D721Med (cell line): ENCODE measurements around the gene CACNB3.
"Not testable (repeated sequence)": the region's sequence is repeated elsewhere in the genome, so short reads cannot be mapped to it uniquely, and the experiment has no call there.

Experiments
- DNase-seq: peaks from one replicate; pipeline ENCODE4 v3.0.0; 2011; ENCODE audit warnings: low spot score; ENCODE audit not compliant: insufficient read length
- FAIRE-seq: peaks from 2 replicates; lab custom pipeline; 2011; peaks lifted over from hg19 to GRCh38; lab: Jason Lieb, UNC
- TF ChIP-seq, protein P1 (sequence below): IDR thresholded peaks from 2 replicates; pipeline ENCODE4 v1.5.1; 2012; ENCODE audit warnings: mild to moderate bottlenecking, control low read depth; ENCODE audit not compliant: insufficient read depth; ENCODE audit errors: missing control alignments

Gene CACNB3

GRCh38 chr12:48851883-48852733 is 33.8 kb downstream of the CACNB3 start, which contains the start of gene DDX23:
DDX23 (minus strand) TSS chr12:48852163; CDS start chr12:48845782, 6,381 bp downstream.
- FAIRE-seq (no peak), DNase-seq (peak; percentile 90)
- TF ChIP-seq, protein P1, sequence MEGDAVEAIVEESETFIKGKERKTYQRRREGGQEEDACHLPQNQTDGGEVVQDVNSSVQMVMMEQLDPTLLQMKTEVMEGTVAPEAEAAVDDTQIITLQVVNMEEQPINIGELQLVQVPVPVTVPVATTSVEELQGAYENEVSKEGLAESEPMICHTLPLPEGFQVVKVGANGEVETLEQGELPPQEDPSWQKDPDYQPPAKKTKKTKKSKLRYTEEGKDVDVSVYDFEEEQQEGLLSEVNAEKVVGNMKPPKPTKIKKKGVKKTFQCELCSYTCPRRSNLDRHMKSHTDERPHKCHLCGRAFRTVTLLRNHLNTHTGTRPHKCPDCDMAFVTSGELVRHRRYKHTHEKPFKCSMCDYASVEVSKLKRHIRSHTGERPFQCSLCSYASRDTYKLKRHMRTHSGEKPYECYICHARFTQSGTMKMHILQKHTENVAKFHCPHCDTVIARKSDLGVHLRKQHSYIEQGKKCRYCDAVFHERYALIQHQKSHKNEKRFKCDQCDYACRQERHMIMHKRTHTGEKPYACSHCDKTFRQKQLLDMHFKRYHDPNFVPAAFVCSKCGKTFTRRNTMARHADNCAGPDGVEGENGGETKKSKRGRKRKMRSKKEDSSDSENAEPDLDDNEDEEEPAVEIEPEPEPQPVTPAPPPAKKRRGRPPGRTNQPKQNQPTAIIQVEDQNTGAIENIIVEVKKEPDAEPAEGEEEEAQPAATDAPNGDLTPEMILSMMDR: no peak

DNA sequence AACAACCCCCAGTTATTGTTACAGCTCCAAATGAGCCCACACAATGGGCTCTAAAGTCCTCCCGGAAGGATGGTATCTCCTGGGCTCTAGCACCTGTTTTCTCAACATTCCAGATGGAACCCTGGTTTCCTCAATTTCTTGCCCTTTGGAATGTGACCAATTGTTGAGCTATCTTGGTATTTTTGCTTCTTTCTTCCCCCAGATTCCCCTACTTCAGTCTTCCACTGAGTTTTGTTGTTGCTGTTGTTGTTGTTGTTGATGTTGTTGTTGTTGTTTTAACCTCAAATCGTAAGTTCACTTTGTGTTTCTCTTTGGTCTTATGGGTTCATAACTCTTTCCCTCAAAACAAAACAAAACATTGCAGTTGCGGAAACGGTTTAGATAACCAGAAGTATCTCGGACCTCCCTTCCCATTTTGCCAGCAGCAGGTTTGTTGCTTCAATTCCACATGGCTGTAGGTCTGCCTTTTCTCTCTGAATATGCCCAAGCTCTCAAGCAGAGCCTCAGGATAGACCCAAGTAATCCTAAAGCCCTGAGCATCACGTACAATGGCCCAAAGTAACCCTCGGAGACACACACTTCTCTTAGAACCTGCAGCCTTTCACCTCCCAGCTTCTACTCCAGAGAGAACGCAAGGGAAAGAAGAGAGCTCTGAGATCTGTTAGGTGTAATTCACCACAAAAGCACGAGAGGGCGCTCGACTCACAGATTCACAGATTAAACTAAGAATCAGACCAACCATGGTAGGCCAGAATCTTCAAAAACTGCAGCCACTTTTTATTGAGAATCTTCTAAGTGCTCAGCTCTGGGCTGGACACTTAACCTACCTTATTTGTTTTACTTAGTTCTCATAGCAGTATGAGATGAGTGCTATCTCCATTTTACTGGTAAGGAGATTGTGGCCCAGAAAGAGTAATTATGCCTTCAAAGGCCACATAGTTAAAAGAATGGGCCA is 34.7 kb downstream of the CACNB3 start:
- DNase-seq: no peak
- FAIRE-seq: no peak
- TF ChIP-seq, protein P1: peak; percentile 91

DNA sequence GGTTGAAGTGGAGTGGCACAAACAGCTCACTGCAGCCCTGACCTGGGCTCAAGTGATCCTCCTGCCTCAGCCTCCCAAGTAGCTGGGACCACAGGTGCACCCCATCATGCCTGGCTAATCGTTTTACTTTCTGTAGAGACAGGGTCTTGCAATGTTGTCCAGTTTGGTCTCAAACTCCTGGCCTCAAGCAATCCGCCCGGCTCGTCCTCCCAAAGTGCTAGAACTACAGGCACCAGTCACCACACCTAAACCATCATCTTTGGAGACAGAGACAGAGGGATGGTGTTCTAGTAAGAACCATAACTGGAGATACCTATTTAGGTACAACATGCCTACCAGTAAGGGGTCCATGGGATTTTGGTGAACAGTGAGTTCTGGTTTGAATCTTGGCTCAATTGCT is 36.2 kb downstream of the CACNB3 start:
- DNase-seq: no peak
- no peak for FAIRE-seq
- TF ChIP-seq, protein P1: no peak

GRCh38 chr12:48854932-48855331 is 36.6 kb downstream of the CACNB3 start:
- not testable (repeated sequence) for FAIRE-seq, DNase-seq

- TF ChIP-seq, protein P1: no peak
- no peak for FAIRE-seq
- no peak for DNase-seq
These were observed 38.1 kb downstream of the CACNB3 start for GRCh38 chr12:48856379-48856778.

- FAIRE-seq: no peak
- TF ChIP-seq, protein P1: no peak
- DNase-seq: no peak
These were observed 39.1 kb downstream of the CACNB3 start for GRCh38 chr12:48857278-48857994.

- no peak for FAIRE-seq
- no peak for DNase-seq
- TF ChIP-seq, protein P1: no peak
These were observed 39.7 kb downstream of the CACNB3 start for GRCh38 chr12:48858043-48858442.
